CD4-positive, alpha-beta T cell treated with Interleukin-4 for 1 hour (primary cell): ENCODE results near the gene HECA.
"Not testable (repeated sequence)": the region's sequence is repeated elsewhere in the genome, so short reads cannot be mapped to it uniquely, and the experiment has no call there.

Experiments used
- DNase-seq, 2 donors: peaks; one replicate each; pipeline ENCODE4 v3.0.0-alpha.2; 2020 to 2022

Gene HECA

GRCh38 chr6:139135578-139136545 lies 982 bp downstream of the HECA start:
- DNase-seq, result peak; percentile 57 to 68

- no peak for DNase-seq
Measured at GRCh38 chr6:139137706-139138105, 2.8 kb downstream of the HECA start.

- DNase-seq, result not testable (repeated sequence)
Measured at GRCh38 chr6:139140854-139141253, 6.0 kb downstream of the HECA start.

GRCh38 chr6:139142262-139142661 lies 7.4 kb downstream of the HECA start:
- no peak for DNase-seq

GRCh38 chr6:139143111-139143510 lies 8.2 kb downstream of the HECA start:
- no peak for DNase-seq

GRCh38 chr6:139144490-139145085 lies 9.7 kb downstream of the HECA start:
- no peak for DNase-seq

- no peak for DNase-seq
Measured at GRCh38 chr6:139145661-139146060, 10.8 kb downstream of the HECA start.

GRCh38 chr6:139146317-139146726 lies 11.4 kb downstream of the HECA start:
- no peak for DNase-seq

GRCh38 chr6:139147628-139148027 lies 12.7 kb downstream of the HECA start:
- no peak for DNase-seq

- no peak for DNase-seq
Measured at GRCh38 chr6:139148557-139149235, 13.8 kb downstream of the HECA start.

GRCh38 chr6:139149383-139149782 lies 14.5 kb downstream of the HECA start:
- DNase-seq, result no peak

- DNase-seq, result no peak
Measured at GRCh38 chr6:139150920-139151319, 16.0 kb downstream of the HECA start.

GRCh38 chr6:139151425-139152087 lies 16.7 kb downstream of the HECA start:
- no peak for DNase-seq

GRCh38 chr6:139152088-139152891 lies 17.4 kb downstream of the HECA start:
- no peak for DNase-seq

GRCh38 chr6:139152892-139153271 lies 18.0 kb downstream of the HECA start:
- DNase-seq, result no peak

GRCh38 chr6:139153855-139154254 lies 19.0 kb downstream of the HECA start:
- DNase-seq, result no peak

- DNase-seq, result no peak
Measured at GRCh38 chr6:139154881-139155547, 20.1 kb downstream of the HECA start.

GRCh38 chr6:139156102-139156501 lies 21.2 kb downstream of the HECA start:
- no peak for DNase-seq

- DNase-seq, result no peak
Measured at GRCh38 chr6:139156551-139156950, 21.7 kb downstream of the HECA start.

GRCh38 chr6:139157086-139157485 lies 22.2 kb downstream of the HECA start:
- not testable (repeated sequence) for DNase-seq

- no peak for DNase-seq
Measured at GRCh38 chr6:139159016-139159415, 24.1 kb downstream of the HECA start.

- peak; percentile 65 to 80 for DNase-seq
Measured at GRCh38 chr6:139161169-139161568, 26.3 kb downstream of the HECA start.
